ENCODE data around the gene PNPLA1.

GRCh38 chr6:36309203-36309602 is 39.3 kb downstream of the PNPLA1 start:
- TF ChIP-seq YY1 (IDR thresholded peaks at IDR 0.05; ENCODE audit: insufficient read depth, insufficient read length) (no peak), ZNF274 (IDR thresholded peaks at IDR 0.05; ENCODE audit: low read depth, low read length) (no peak)

Measured in NT2/D1 (cell line).